ENCODE data around the gene CCDC134. TPM values are rescaled to one million over a fixed set of nuclear protein-coding genes. Genes with fewer than 3 reads are reported as not detected.

CCDC134 gene
- total and polyA plus RNA-seq, 2 donors (not counting 1 experiment from before 2014, with no cell fraction given), result 3.0 to 13.7 TPM

- Histone ChIP-seq H3K4me2 (ENCODE audit: extremely low read depth, insufficient read depth, low read length) (no peak overlapping the region), H3K36me3 (ENCODE audit: control insufficient read depth, insufficient read depth, low read length) (peaks cover 15% of the 10 kb centered on the region), H3K27me3 (ENCODE audit: control insufficient read depth, insufficient read depth, low read length) (no peaks in the 10 kb centered on the region), H3K27ac (ENCODE audit: insufficient read depth, low read length) (no peak overlapping the region), H3K79me2 (ENCODE audit: control insufficient read depth, insufficient read depth, low read length) (no peaks in the 10 kb centered on the region), H3K4me3 (replicated peaks in 1 of 4; ENCODE audit: control extremely low read depth in 1 of 4, insufficient read depth in 1 of 4, low read depth in 3 of 4, low read length in 4 of 4) (no peak overlapping the region), H3K4me1 (ENCODE audit: control insufficient read depth, extremely low read depth, insufficient read depth, low read length) (peaks cover 2% of the 10 kb centered on the region), H2AFZ (ENCODE audit: low read length) (no peak overlapping the region), H3K9ac (ENCODE audit: insufficient read depth, low read length) (no peak overlapping the region), H3K9me3 (ENCODE audit: control insufficient read depth, insufficient read depth, low read depth, low read length) (no peaks in the 10 kb centered on the region), H4K20me1 (ENCODE audit: control insufficient read depth, extremely low read depth, insufficient read depth, low read length) (no peaks in the 10 kb centered on the region)
- DNase-seq (ENCODE audit: low read depth in 2 of 2), result no peak
- TF ChIP-seq EZH2 (IDR thresholded peaks at IDR 0.05; ENCODE audit: low read length, missing control alignments), result no peak
- TF ChIP-seq CTCF (conservative IDR thresholded peaks at IDR 0.05 in 1 of 2, IDR thresholded peaks at IDR 0.05 in 1 of 2; ENCODE audit: low read depth in 1 of 2, low read length in 2 of 2), result no peak
These were observed 75.2 kb downstream of the CCDC134 start for GRCh38 chr22:41875531-41876270.

Other genes with a start within 250 kb of the CCDC134 start
- 8.2 and 15.2 TPM in 2 replicates for gene CSDC2, start 239.7 kb upstream of the CCDC134 start, total RNA-seq
- 3.3 and 11.2 TPM in 2 replicates for gene CSDC2, start 239.7 kb upstream of the CCDC134 start, polyA plus RNA-seq
- 26.2 and 32.4 TPM in 2 replicates for gene PMM1, start 210.8 kb upstream of the CCDC134 start, total RNA-seq
- gene PMM1, start 210.8 kb upstream of the CCDC134 start, polyA plus RNA-seq, result 73.0 and 110 TPM in 2 replicates
- 8.0 and 11.9 TPM in 2 replicates for gene DESI1, start 179.6 kb upstream of the CCDC134 start, total RNA-seq
- 22.4 and 22.6 TPM in 2 replicates for gene DESI1, start 179.6 kb upstream of the CCDC134 start, polyA plus RNA-seq
- gene XRCC6, start 179.4 kb upstream of the CCDC134 start, total RNA-seq, result 268 and 282 TPM in 2 replicates
- gene XRCC6, start 179.4 kb upstream of the CCDC134 start, polyA plus RNA-seq, result 183 and 280 TPM in 2 replicates
- gene SNU13, start 111.8 kb upstream of the CCDC134 start, total RNA-seq, result 61.6 and 67.5 TPM in 2 replicates
- gene SNU13, start 111.8 kb upstream of the CCDC134 start, polyA plus RNA-seq, result 164 and 230 TPM in 2 replicates
- 0.26 and 0.33 TPM in 2 replicates for gene MEI1, start 101.2 kb upstream of the CCDC134 start, total RNA-seq
- gene MEI1, start 101.2 kb upstream of the CCDC134 start, polyA plus RNA-seq, result 0.75 and 4.3 TPM in 2 replicates
- gene SREBF2, start 32.4 kb downstream of the CCDC134 start, total RNA-seq, result 60.9 and 103 TPM in 2 replicates
- gene SREBF2, start 32.4 kb downstream of the CCDC134 start, polyA plus RNA-seq, result 45.5 and 51.7 TPM in 2 replicates
- gene SHISA8, start 114.4 kb downstream of the CCDC134 start, total RNA-seq, result not detected in 2 replicates
- gene SHISA8, start 114.4 kb downstream of the CCDC134 start, polyA plus RNA-seq, result not detected in 2 replicates
- under 0.01 TPM in 2 replicates for gene TNFRSF13C, start 126.1 kb downstream of the CCDC134 start, total RNA-seq
- 0.03 and 0.15 TPM in 2 replicates for gene TNFRSF13C, start 126.1 kb downstream of the CCDC134 start, polyA plus RNA-seq
- 0.77 and 11.6 TPM in 2 replicates for gene CENPM, start 146.5 kb downstream of the CCDC134 start, total RNA-seq
- gene CENPM, start 146.5 kb downstream of the CCDC134 start, polyA plus RNA-seq, result 5.9 and 23.4 TPM in 2 replicates
- 0.26 and 0.33 TPM in 2 replicates for gene SEPTIN3, start 168.8 kb downstream of the CCDC134 start, total RNA-seq
- gene SEPTIN3, start 168.8 kb downstream of the CCDC134 start, polyA plus RNA-seq, result 0.05 and 0.24 TPM in 2 replicates
- 1.3 and 1.8 TPM in 2 replicates for gene WBP2NL, start 198.1 kb downstream of the CCDC134 start, total RNA-seq
- gene WBP2NL, start 198.1 kb downstream of the CCDC134 start, polyA plus RNA-seq, result 0.05 and 0.10 TPM in 2 replicates